Measurements from ENCODE around the gene TMEM255B. TPM values are rescaled to one million over a fixed set of nuclear protein-coding genes. Genes with fewer than 3 reads are reported as not detected.
A peak's percentile ranks its signal among the peaks of the same experiment; 100 is the strongest.

Gene TMEM255B
- polyA plus RNA-seq, 1 donor (not counting 4 experiments of a cell fraction or from before 2014, with no cell fraction given): 7.6 TPM

DNA sequence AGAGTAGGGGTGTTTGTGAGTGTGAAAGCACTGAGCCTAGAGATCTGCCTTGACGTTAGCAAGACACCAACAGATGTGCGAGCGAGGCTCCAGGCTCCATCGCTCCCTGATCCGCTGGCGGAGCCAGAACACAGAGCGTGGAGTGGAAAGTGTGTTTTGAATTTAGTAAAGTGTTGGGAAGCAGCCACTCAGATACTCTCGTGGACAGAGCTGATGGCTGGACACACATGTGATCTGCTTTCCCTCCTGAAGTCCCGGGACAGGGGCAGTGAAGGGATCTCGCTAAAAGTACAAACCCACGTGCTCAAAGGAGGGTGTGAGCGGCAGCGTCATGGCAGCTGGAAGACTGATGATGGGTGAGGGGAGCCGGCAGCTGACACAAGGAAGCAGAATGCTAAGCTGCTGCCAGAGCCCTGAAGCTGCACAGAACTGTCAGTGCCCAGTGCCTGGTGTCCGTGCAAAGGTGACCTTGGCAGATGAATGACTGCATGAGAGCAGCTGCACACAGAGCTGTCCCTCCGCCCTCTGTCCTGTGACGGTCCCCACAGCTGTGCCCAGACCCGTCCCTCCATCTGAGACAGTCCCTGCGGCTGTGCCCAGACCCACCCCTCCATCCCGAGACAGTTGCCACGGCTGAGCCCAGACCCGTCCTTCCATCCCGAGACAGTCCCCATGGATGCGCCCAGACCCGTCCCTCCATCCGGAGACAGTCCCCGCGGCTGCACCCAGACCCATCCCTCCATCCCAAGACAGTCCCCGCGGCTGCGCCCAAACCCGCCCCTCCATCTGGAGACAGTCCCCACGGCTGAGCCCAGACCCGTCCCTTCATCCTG, 29.6 kb upstream of the TMEM255B start:
- peak overlapping the region; percentile 10 for H3K4me2 ChIP-seq (ENCODE audit: control insufficient read depth, extremely low read depth, insufficient read depth, low read depth, low read length)
- H3K79me2 ChIP-seq (ENCODE audit: control insufficient read depth, insufficient read depth, low read length): no peaks in the 10 kb centered on the region
- H4K20me1 ChIP-seq (ENCODE audit: control insufficient read depth, extremely low read depth, insufficient read depth, low read length): no peaks in the 10 kb centered on the region
- no peak overlapping the region for H3K9ac ChIP-seq (ENCODE audit: control insufficient read depth, extremely low read depth, insufficient read depth, low read length)
- no peak for DNase-seq (ENCODE audit: low read depth, low spot score)
- H3K4me3 ChIP-seq (ENCODE audit: control insufficient read depth in 2 of 3, extremely low read depth in 1 of 3, insufficient read depth in 2 of 3, low read depth in 1 of 3, low read length in 3 of 3): no peak overlapping the region
- peaks cover 16% of the 10 kb centered on the region for H3K9me3 ChIP-seq (ENCODE audit: control insufficient read depth, low read depth, low read length)
- dilution Hi-C loops (cut with MboI; ENCODE audit: extremely low pct_ligation_motif_present, low sequenced_read_pairs): no loop called here
- no peaks in the 10 kb centered on the region for H3K9me1 ChIP-seq (ENCODE audit: control insufficient read depth, extremely low read depth, insufficient read depth, low read length)
- no peak overlapping the region for H2AFZ ChIP-seq (ENCODE audit: control insufficient read depth, low read length)
- no peaks in the 10 kb centered on the region for H3K36me3 ChIP-seq (ENCODE audit: control insufficient read depth in 2 of 2, extremely low read depth in 1 of 2, insufficient read depth in 2 of 2, low read length in 2 of 2)
- H3K4me1 ChIP-seq (ENCODE audit: control insufficient read depth, extremely low read depth, insufficient read depth, low read length): peaks cover 4% of the 10 kb centered on the region
- H3K27ac ChIP-seq (ENCODE audit: control insufficient read depth, insufficient read depth, low read length): no peak overlapping the region
- peak; percentile 98 for TF ChIP-seq EZH2 (IDR thresholded peaks at IDR 0.05; ENCODE audit: low read length)
- TF ChIP-seq, protein P1, sequence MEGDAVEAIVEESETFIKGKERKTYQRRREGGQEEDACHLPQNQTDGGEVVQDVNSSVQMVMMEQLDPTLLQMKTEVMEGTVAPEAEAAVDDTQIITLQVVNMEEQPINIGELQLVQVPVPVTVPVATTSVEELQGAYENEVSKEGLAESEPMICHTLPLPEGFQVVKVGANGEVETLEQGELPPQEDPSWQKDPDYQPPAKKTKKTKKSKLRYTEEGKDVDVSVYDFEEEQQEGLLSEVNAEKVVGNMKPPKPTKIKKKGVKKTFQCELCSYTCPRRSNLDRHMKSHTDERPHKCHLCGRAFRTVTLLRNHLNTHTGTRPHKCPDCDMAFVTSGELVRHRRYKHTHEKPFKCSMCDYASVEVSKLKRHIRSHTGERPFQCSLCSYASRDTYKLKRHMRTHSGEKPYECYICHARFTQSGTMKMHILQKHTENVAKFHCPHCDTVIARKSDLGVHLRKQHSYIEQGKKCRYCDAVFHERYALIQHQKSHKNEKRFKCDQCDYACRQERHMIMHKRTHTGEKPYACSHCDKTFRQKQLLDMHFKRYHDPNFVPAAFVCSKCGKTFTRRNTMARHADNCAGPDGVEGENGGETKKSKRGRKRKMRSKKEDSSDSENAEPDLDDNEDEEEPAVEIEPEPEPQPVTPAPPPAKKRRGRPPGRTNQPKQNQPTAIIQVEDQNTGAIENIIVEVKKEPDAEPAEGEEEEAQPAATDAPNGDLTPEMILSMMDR (optimal IDR thresholded peaks at IDR 0.05 in 1 of 3, IDR thresholded peaks at IDR 0.05 in 1 of 3, conservative IDR thresholded peaks at IDR 0.05 in 1 of 3; ENCODE audit: extremely low read depth in 1 of 3, insufficient read depth in 2 of 3, low read length in 3 of 3): no peak
- no peak for FAIRE-seq
- H3K27me3 ChIP-seq (ENCODE audit: control insufficient read depth, extremely low read depth, insufficient read depth, low read length): peaks cover 30% of the 10 kb centered on the region

DNA sequence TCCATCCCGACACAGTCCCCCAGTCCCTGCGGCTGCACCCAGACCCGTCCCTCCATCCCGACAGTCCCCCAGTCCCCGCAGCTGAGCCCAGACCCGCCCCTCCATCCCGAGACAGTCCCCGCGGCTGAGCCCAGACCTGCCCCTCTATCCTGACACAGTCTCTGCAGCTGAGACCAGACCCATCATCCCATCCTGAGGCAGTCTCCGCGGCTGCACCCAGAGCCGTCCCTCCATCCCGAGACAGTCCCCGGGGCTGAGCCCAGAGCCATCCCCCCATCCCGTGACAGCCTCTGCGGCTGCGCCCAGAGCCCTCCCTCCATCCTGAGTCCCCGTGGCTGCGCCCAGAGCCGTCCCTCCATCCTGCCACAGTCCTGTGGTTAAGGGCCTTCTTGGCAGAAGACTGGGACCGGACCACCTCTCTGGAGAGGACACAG, 28.8 kb upstream of the TMEM255B start:
- no peak overlapping the region for H2AFZ ChIP-seq (ENCODE audit: control insufficient read depth, low read length)
- no peak overlapping the region for H3K9ac ChIP-seq (ENCODE audit: control insufficient read depth, extremely low read depth, insufficient read depth, low read length)
- no peak for FAIRE-seq
- no peaks in the 10 kb centered on the region for H3K36me3 ChIP-seq (ENCODE audit: control insufficient read depth in 2 of 2, extremely low read depth in 1 of 2, insufficient read depth in 2 of 2, low read length in 2 of 2)
- no peak overlapping the region for H3K4me2 ChIP-seq (ENCODE audit: control insufficient read depth, extremely low read depth, insufficient read depth, low read depth, low read length)
- no peaks in the 10 kb centered on the region for H4K20me1 ChIP-seq (ENCODE audit: control insufficient read depth, extremely low read depth, insufficient read depth, low read length)
- TF ChIP-seq EZH2 (IDR thresholded peaks at IDR 0.05; ENCODE audit: low read length): no peak
- TF ChIP-seq, protein P1 (optimal IDR thresholded peaks at IDR 0.05 in 1 of 3, IDR thresholded peaks at IDR 0.05 in 1 of 3, conservative IDR thresholded peaks at IDR 0.05 in 1 of 3; ENCODE audit: extremely low read depth in 1 of 3, insufficient read depth in 2 of 3, low read length in 3 of 3): no peak
- H3K4me1 ChIP-seq (ENCODE audit: control insufficient read depth, extremely low read depth, insufficient read depth, low read length): peaks cover 4% of the 10 kb centered on the region
- no peaks in the 10 kb centered on the region for H3K9me1 ChIP-seq (ENCODE audit: control insufficient read depth, extremely low read depth, insufficient read depth, low read length)
- peaks cover 16% of the 10 kb centered on the region for H3K9me3 ChIP-seq (ENCODE audit: control insufficient read depth, low read depth, low read length)
- no peak for DNase-seq (ENCODE audit: low read depth, low spot score)
- peaks cover 30% of the 10 kb centered on the region for H3K27me3 ChIP-seq (ENCODE audit: control insufficient read depth, extremely low read depth, insufficient read depth, low read length)
- no peak overlapping the region for H3K27ac ChIP-seq (ENCODE audit: control insufficient read depth, insufficient read depth, low read length)
- H3K79me2 ChIP-seq (ENCODE audit: control insufficient read depth, insufficient read depth, low read length): no peaks in the 10 kb centered on the region
- H3K4me3 ChIP-seq (ENCODE audit: control insufficient read depth in 2 of 3, extremely low read depth in 1 of 3, insufficient read depth in 2 of 3, low read depth in 1 of 3, low read length in 3 of 3): no peak overlapping the region
- dilution Hi-C loops (cut with MboI; ENCODE audit: extremely low pct_ligation_motif_present, low sequenced_read_pairs): no loop called here
